CD4-positive, alpha-beta T cell treated with Interleukin-6 at 100 ng/mL for 8 hours (primary cell): ENCODE data around the gene C5orf58.
"Not testable (repeated sequence)": the region's sequence is repeated elsewhere in the genome, so short reads cannot be mapped to it uniquely, and the experiment has no call there.

ENCODE experiments used
- DNase-seq: peaks from one replicate; pipeline ENCODE4 v3.0.0-alpha.2; 2020; ENCODE audit warnings: mixed read lengths, low spot score

C5orf58 gene

DNA sequence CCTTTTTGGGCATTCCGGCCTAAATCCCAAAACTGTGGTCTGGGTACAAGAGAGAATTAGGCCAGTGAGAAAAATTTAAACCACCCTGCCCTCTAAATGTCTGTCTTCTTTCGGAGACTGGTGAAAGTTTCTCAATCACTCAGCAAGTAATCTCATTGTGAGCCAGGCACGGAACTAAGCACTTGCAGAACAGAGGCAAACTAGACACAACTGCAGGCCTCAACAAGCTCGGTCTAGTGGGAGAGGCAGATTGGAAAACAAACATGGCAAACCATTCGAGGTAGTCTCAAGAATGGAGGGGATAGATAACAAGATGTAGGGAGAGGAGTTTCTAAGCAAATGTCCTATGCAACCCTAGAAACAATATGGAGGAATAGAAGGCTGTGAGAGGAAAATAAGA, 8.9 kb upstream of the C5orf58 start:
- no peak for DNase-seq

DNA sequence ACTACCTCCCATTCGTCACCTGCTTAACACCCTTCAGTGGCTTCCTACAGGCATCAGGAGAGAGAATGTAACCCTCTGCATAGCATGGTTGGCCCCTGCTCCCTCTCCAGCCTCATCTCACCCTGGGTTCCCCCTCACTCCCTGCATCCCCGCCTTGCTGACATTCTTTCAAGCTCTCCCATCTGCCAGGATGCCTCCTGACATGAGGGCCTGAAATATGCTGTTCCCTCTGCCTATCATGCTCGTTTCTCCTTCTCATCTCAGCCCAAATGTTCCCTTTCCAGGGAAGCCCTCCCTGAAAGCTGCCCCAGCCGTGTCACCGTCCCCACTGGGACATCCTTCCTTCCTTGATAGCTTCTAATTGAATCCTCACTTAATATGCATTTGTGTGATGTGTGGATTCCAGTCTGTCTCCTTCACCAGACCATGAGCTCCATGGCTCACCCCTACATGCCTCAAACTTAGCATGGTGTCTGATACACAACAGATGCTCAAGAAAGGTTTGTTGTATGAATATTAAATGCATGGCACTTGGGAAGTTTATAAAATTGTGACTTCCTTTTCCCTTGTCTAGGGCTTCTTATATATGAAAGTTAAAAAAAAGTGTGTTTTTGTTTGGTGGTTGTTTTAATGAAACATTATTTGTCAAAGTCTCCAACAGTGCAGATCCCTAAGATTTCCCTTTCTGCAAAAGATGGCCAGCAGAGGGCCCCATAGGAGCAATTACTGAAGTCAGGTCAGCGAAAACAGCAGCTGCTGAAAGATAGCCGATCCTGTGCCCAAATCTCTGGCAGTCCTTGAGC, 7.3 kb upstream of the C5orf58 start:
- DNase-seq, result peak; percentile 77

DNA sequence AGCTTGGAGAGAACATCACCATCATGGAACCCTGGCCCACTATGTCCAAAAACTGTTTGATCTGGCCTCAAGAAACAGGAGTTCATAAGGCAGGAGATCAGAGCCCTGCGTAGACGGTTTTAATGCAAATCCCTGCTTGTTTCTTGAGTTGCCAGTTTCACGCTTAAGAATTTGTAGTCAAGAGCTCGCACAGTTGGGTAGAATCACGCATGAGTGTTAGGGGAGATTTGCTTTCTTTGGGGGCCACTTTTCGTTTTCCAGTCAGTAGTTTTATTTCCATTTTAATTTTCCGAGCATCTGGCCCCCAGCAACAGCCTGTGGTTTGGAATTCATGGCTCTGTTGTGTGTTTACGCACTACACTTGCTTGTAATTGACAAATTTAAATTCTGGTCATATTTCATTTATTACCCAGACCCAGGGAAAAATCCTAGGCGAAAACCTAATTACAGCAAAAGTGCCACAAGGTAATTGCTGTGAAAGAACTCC, 6.6 kb upstream of the C5orf58 start:
- DNase-seq, result no peak

DNA sequence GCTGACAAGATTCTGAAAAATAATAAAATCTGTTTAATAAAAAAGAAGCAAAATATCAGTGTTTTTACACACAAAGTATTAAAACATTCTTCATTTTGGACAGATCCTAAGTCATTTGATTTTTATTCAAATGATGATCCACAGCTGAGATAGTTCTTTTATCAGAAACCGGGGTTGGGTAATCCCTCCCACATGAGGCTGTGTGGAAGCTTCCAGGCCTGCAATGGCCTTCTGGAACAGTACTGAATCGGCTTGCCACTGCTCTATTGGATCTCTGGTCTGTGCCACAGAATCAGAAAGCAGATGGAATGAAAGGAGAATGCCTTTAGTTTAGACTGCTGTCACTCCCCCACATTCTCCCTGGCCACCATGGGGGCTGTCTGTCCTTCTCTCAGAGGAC, 6.1 kb upstream of the C5orf58 start:
- no peak for DNase-seq

DNA sequence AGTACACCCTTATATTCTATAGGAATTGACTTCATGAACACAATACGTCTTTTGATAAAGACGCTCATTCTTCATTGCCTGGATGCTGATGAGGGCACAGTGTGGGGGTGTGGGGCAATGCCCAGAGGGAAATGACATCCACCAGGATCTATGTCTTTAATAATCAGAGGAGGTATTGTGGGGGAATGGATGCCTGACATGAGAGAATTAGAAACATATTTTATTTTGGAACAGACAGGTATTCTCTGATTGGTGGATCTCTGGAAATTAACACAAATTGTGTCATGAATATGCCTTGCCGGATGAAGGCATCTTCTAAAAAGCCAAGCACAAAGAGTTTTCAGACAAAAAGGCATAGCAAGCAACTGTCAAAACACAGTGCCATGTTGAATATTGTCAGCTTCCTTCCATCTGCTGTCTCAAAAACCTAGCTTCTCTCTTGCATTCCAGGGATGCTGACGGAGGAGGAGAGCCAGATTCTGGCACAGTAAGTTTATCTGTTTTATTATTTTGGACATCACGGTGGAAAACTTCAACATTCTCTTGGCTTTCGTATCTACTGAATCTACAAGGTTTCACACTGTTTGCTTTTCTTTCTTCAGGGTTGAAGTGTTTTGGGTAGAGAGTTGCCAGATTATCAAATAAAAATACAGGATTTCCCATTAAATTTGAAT, 3.9 kb upstream of the C5orf58 start:
- DNase-seq, result no peak

DNA sequence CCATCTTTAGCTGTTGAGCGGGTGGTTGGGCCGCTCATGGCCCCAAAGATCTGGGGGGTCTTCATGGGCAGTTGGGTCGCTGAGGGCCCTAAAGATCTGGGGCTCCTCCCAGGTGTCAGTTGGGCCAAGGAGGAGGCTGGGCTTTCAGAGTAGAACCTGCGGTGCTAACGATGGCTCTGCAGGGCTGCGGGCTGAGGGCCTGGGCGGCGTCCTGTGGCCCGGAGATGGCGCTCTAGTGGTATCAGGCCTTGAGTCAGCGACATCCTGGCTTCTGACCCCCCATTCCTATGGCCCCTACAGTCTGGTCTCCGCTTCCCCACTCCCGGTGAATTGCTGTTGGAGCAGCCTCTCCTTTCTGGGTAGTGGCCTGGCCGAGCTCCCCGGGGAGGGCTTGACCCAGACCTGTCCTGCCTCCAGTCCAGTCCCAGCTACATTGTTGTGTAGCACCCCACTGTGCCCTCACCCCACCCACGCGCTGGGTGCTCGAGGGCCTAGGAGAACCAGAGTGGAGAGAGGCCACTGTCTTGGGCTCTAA, 640 bp downstream of the C5orf58 start:
- no peak for DNase-seq

DNA sequence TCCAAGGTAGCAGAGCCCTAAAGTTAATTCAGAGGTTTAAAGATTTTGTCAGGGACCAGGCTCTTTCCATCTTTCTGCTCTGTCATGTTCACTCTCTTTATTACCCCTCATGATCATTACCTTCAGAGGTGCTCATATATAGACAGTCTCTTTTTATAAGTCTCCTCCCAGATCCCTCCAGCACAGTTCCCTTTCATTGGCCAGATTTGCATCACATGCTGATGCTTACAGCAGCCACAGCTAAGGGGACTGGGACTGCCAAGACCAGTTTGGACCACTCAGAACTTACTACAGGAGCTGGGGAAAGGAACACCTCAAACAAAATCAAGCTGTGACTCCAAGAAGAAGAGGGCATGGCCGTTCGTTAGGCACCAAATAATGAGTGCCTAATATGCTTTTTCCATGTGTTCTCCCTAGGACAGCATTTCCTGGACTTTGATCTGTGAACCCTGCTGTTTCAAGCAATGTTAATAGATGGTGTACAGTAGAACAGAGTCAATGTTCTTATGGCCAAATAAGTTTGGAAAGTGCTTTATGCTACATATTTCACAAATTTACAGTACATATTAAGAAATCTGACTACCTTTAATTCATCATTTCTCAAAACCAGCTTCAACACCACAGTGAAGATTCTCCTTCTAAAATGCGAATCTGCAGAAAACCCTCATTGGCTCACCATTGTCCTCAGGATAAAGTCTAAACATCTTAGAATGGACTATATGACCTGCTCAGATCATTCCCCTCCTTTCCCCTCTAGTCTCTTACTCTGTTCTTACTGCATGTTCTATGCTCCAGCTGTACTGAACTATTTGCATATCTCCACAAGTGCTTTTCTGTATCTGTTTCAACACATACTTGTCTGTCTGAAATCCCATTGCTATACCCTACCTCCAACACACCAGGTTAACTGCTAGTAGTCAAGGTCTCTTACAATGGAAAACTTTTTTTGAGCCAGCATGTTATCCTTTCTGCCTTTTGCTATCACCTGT, 3.4 kb downstream of the C5orf58 start:
- DNase-seq, result no peak

DNA sequence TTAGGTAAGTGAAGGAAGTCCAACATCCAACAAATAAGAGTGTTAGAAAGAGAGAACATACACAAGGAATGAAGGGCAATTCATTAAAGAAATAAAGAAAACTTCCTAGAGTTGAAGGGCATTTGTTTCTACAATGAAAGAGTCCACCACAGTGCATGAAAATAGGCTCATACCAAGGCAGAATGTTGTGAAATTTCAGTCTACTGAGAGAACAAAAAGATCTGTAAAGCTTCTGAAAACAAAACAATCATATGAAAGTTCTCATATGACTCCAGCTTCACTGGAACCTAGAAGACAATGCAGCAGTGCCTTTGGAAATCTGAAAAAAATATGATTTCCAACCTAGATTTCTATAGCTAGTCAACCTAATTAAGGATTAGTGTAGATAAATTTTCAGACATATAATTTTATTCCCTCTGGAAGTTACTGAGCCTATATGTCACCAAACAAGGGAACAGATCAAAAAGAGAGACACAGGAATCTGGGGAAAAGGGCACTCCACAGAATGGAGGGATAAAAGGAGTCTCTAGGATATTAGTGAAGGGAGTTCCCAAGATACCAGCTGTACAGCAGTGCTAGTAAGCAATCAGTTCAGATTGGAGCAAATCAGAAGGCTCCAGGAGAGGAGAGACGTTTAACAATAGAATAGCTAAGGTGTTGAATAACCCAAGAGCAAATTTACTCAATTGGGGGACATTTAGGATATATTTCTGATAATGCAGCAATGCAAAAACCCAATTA, 5.8 kb downstream of the C5orf58 start:
- no peak for DNase-seq

DNA sequence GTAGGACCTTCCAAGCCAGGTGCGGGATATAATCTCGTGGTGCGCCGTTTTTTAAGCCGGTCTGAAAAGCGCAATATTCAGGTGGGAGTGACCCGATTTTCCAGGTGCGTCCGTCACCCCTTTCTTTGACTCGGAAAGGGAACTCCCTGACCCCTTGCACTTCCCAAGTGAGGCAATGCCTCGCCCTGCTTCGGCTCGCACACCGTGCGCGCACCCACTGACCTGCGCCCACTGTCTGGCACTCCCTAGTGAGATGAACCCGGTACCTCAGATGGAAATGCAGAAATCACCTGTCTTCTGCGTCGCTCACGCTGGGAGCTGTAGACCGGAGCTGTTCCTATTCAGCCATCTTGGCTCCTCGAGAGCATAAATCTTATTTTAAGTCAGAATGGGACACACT, 12.7 kb downstream of the C5orf58 start:
- not testable (repeated sequence) for DNase-seq

DNA sequence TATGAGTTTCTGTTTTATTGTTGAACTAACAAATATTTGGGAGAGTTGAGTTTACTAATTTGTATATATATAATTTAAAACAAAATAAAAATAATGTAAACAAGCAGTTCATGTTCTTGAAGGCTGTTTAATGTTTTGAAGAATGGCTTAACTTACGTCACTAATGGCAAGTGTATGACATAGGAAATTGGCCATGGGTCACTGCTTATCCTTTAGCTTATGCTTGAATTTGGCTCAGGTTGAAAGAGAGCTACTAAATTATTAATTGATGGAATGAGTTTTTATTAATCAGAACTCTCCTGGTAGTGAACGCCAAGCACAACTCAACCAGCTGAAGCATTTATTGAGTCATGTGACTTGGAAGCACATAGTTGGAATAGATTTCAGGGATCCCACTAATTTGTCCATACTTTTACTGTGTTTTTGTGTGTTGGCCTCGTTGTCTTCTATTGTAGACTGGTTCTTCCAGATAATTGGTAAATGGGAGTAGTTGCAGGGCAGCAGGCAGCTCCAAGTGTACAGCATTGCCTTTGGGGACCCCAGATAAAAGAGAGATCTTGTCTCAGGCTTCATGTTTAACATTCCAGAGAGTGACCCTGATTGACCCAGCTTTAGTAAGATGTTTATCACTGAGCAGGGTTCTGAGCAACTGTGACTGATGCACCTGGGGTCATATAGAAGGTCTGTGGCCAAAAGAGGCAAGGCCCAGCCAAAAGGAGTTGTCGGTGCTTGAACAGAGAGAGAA, 13.5 kb downstream of the C5orf58 start:
- DNase-seq, result no peak

DNA sequence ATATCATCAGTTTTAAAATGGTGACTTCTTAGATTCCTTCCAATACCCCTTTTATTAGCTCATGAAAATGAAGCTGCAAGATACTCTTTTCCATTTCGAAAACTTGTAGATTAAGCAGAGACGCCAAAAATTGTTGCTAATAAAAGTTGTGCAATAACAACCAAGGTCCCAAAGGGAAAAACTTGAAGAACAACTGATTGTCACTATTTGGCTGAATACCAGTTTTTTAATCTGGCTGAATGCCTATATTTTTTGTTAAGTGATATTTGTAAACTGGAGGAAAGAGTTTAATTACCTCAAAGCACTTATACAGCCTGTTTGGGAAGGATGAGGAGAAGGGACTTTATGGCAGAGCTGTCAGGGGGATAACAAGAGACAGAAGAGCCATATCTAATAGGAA, 14.6 kb downstream of the C5orf58 start:
- DNase-seq, result no peak

DNA sequence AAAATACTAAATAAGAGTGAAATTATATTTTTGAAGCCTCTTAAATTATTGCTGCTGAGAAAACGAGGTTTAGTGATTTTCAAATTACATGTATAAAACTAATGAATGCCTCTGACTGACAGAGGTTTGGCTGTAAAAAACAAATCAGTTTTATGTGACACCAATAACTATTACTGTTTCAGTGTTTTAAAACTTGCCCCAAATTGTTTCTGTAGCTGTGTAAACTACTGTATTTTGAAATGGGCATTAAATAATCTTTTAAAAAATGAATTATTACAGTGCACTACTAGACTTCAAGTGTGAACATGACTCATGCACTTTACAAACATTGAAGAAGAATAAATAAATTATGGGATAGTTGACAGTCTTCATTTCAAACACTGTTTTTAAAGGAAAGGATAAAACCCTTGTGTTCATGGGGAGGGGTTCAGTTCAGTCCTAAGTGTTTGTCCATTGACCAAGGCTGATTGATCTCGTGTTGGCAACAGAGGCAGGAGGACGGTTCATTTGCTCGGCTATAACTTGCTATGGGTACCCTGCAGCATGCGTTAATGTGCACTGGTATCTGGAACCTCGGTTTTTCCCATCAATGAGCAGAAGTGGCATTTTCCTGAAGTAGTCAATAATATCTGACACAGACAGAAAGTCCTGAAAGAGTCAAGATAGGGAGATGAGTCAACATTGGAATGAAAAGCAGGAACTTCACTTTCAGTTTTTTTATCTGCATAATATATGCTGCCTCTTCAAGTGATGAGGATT, 15.6 kb downstream of the C5orf58 start:
- DNase-seq, result no peak

DNA sequence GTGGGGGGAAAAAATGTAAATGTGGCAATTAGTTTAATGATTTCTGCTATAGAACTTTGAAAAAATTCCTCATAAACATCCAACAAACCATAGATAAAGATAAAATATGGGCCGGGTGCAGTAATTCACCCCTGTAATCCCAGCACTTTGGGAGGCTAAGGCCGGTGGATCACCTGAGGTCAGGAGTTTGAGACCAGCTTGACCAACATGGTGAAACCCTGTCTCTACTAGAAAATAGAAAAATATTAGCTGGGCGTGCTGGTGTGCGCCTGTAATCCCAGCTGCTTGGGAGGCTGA, 16.1 kb downstream of the C5orf58 start:
- DNase-seq, result not testable (repeated sequence)

DNA sequence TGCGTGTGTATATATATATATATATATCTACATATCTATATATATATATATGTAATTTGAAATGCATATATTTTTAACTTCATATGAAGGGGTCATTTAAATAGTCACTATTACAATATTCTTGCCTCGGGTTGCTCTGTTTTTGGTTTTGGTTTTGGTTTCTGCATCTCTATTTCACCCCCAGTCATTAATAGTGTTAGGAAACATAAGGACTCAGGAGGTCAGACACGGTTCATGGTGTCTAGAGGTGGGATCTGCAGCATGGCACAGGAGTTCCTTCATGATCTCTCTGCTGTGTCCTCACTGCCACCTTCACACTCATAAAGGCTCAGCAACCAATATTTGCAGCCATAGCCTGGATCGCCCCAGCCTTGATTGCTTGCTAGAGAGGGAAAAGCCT, 16.6 kb downstream of the C5orf58 start:
- no peak for DNase-seq

DNA sequence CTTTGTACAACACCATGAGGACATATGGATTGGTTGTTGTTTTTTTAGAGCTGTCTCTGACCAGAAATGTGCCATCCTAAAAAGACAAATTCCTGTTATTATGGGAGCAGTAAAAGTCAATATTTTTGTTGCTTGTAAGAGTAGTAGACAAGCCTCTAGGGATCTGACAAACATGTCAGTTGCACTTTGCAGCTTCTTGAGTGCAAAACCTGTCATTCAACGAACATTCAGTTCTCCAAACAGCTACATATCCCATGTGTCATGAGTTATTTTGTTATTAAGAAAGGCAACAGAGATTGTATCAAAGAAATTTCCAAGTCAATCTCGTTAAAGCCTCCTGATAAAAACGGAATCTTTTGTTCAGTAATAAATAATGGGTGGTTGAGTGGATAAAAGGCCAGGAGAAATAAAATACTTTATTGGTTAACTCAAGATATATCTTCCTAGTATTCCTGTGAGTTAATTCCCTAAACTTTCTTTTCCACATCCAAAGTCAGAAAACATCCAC, 18.1 kb downstream of the C5orf58 start:
- DNase-seq, result no peak

DNA sequence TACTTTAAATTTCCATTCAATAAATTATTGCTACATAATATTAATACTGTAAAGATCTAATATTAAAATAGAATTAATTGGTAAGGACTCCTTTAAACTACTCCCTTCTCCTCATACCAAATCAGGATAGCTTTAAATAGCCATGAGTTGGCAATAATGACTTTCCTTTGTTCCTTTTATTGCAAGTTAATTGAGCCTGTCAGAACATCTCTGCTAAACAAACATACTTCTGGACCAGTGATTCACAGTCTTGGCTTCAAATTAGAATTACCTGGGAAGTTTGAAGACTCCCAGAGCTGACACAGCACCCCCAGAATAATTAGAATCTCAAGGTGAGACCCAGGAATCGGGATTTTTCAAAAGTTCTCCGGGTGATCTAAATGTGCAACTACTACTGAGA, 18.7 kb downstream of the C5orf58 start:
- DNase-seq, result no peak

DNA sequence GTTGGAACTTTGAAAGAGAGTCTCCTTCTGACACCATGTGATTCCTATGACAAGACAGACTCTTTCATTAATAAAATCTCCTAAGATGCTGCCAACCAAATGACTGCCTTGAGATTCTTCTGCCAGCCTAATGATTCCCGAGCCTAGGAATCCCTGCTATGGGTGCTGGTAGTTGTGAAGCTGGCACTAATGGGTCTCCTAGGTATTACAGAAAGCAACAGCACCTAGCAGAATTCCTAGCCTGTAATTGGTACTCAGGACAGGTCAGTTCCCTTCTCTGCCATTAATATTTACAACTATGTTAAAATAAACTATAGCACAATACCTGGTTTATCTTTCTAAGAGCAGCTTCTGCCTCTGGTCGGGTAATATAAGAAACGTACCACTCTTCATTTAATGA, 19.3 kb downstream of the C5orf58 start:
- DNase-seq, result no peak

DNA sequence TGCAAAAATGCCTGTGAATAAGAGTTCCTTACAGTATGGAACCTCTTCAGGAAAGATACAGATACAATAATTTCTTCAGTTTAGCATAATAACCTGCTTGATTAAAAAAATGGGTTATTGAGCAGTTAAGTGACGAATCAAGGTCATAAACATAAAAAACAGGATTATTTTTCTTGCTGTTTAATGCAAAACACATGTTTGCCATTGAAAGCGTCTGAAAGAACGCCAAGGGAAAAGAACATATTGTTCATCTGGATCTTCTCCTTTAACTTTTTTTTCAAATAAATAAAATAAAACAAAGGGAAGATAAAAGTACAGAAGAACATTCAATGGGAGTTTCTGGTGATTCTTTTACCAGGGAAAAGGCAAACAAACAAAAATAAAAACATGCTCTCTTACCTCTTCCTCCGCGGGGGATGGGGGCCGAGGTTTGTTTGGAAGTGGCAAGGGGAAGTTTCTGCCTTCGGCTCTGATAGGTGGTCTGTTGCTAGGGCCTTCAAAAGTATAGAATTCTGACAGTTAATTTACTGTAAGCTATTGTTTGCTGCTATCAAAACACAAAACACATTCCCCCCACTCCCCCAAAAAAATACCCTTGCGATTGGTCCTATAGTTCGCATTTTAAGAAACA, 20.1 kb downstream of the C5orf58 start:
- DNase-seq, result no peak

DNA sequence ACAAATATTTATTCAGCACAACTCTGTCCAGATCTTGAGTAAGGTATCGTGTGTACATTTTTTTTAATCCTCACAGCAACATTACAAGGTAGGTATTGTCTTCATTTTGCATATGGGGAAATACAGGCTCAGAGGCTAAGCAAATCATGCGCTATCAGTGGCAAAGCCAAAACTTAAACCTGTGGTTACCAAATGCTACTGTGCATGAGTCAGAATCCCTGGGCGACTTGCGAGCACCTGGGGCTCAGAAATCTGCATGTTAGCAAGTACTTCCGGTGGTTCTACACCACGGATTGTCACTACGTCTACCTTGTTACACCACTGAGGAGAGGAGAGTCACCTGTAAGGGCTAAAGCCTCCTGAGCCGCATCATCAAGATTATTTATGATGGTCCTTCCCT, 21.3 kb downstream of the C5orf58 start:
- DNase-seq, result peak; percentile 81
